Skeletal muscle tissue (tissue), 4 donors: ENCODE data around the gene SPATA21. TPM values are rescaled to one million over a fixed set of nuclear protein-coding genes. Genes with fewer than 3 reads are reported as not detected.

ENCODE experiments used
- H3K27ac ChIP-seq: one replicate; pipeline ENCODE4 v1.7.0; 2013; ENCODE audit warnings: mild to moderate bottlenecking, low read depth, low read length, inconsistent platforms
- H3K27me3 ChIP-seq, 3 donors: one replicate each; pipeline ENCODE4 v1.7.0; 2013; ENCODE audit warnings: low read length in 3 of 3; ENCODE audit not compliant: control insufficient read depth in 3 of 3, insufficient read depth in 3 of 3
- H3K36me3 ChIP-seq, 3 donors: one replicate each; pipeline ENCODE4 v1.7.0; 2013; ENCODE audit warnings: low read length in 3 of 3; ENCODE audit not compliant: control insufficient read depth in 3 of 3, insufficient read depth in 3 of 3
- H3K4me1 ChIP-seq, 3 donors: one replicate each; pipeline ENCODE4 v1.7.0; 2013; ENCODE audit warnings: low read length in 3 of 3, mild to moderate bottlenecking in 3 of 3; ENCODE audit not compliant: control insufficient read depth in 3 of 3, insufficient read depth in 3 of 3
- H3K4me3 ChIP-seq, 3 donors: one replicate each; pipeline ENCODE4 v1.7.0; 2013; ENCODE audit warnings: low read length in 3 of 3
- H3K9ac ChIP-seq, 3 donors: one replicate each; pipeline ENCODE4 v1.7.0; 2013; ENCODE audit warnings: low read length in 3 of 3, mild to moderate bottlenecking in 3 of 3, moderate library complexity in 2 of 3, low read depth in 1 of 3
- H3K9me3 ChIP-seq, 3 donors: one replicate each; pipeline ENCODE4 v1.7.0; 2013; ENCODE audit warnings: low read length in 3 of 3; ENCODE audit not compliant: control insufficient read depth in 3 of 3
- total RNA-seq: library from RNA; depleted of rRNA; stranded (reverse); fragments of >200 nt; gene quantifications from one replicate; pipeline ENCODE4 v1.2.3, GENCODE V29; 2014
- donor health status: Osteomylitis.

The SPATA21 gene
- total RNA-seq, 1 donor from 2014 or later, result not detected

DNA sequence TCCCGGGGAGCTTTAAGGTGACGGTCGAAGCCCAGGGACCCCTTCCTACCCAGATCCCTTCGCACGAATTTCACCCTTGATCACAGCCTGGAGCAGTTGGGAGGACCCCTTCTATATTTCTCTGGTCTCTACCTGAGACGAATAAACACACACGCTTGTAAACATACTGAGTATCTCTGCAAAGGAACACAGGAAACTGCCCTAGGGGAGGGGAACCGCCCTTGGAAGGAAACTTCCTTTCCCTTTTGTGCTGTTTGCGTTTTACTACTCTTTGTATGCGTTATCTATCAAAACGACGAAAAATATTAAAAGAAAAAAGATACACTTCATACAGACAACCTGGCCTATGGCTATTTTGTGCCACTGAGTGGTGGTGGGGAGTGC, 4.0 kb upstream of the SPATA21 start:
- Histone ChIP-seq H3K27ac (peak overlapping the region; percentile 82), H3K36me3 (peaks cover 17 to 25% (median 19%) of the 10 kb centered on the region in 3 donors), H3K9ac (peak overlapping the region; percentile 88 to 98 (median 95)), H3K9me3 (no peaks in the 10 kb centered on the region), H3K4me3 (peak overlapping the region; percentile 96 to 100 (median 100)), H3K4me1 (peaks cover 17 to 33% (median 20%) of the 10 kb centered on the region in 3 donors), H3K27me3 (no peaks in the 10 kb centered on the region)

GRCh38 chr1:16440470-16441281, 3.5 kb upstream of the SPATA21 start, which contains the start of gene NECAP2:
NECAP2 (plus strand) TSS chr1:16440724; CDS start chr1:16440762, 38 bp downstream.
- peaks cover 17 to 33% (median 20%) of the 10 kb centered on the region in 3 donors for H3K4me1 ChIP-seq

DNA sequence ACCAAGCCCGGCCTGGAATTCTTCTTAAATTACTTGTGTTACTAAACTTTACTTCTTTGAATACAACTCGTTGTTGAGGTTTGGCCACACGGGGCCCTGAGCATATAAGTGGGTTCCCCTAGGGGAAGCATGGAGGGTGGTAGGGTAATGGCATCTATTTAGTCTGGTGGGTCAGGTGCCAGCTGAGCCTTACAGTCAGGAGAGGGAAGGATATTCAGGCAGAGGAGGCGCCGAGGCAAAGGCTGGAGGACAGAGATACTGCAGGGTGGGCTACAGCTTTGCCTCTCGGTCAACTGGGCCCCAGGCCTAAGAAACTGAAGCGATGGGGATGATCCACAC, 2.9 kb upstream of the SPATA21 start:
- peak overlapping the region; percentile 82 for H3K27ac ChIP-seq
- H3K9me3 ChIP-seq, result no peaks in the 10 kb centered on the region
- H3K36me3 ChIP-seq, result peaks cover 11 to 18% (median 14%) of the 10 kb centered on the region in 3 donors
- H3K9ac ChIP-seq, result peak overlapping the region; percentile 82 to 98 (median 95)
- peak overlapping the region; percentile 96 to 100 (median 100) for H3K4me3 ChIP-seq
- H3K27me3 ChIP-seq, result no peaks in the 10 kb centered on the region
- H3K4me1 ChIP-seq, result peaks cover 17 to 33% (median 20%) of the 10 kb centered on the region in 3 donors

More at GRCh38 chr1:16440470-16441281, 3.5 kb upstream of the SPATA21 start, which contains the start of gene NECAP2:
- H3K9me3 ChIP-seq, result no peaks in the 10 kb centered on the region
- peak within 1 kb of the TSS; percentile 96 to 100 (median 100) for H3K4me3 ChIP-seq
- peak within 1 kb of the TSS; percentile 88 to 98 (median 95) for H3K9ac ChIP-seq
- H3K36me3 ChIP-seq, result peaks cover 15 to 22% (median 17%) of the 10 kb centered on the region in 3 donors
- peak within 1 kb of the TSS; percentile 82 for H3K27ac ChIP-seq
- no peaks in the 10 kb centered on the region for H3K27me3 ChIP-seq

GRCh38 chr1:16438924-16439323, 1.7 kb upstream of the SPATA21 start:
- no peak overlapping the region for H3K9ac ChIP-seq
- H3K9me3 ChIP-seq, result no peaks in the 10 kb centered on the region
- peaks cover 17 to 33% (median 20%) of the 10 kb centered on the region in 3 donors for H3K4me1 ChIP-seq
- no peak overlapping the region for H3K27ac ChIP-seq
- H3K27me3 ChIP-seq, result no peaks in the 10 kb centered on the region
- H3K36me3 ChIP-seq, result peaks cover 3 to 8% (median 8%) of the 10 kb centered on the region in 3 donors
- no peak overlapping the region for H3K4me3 ChIP-seq

DNA sequence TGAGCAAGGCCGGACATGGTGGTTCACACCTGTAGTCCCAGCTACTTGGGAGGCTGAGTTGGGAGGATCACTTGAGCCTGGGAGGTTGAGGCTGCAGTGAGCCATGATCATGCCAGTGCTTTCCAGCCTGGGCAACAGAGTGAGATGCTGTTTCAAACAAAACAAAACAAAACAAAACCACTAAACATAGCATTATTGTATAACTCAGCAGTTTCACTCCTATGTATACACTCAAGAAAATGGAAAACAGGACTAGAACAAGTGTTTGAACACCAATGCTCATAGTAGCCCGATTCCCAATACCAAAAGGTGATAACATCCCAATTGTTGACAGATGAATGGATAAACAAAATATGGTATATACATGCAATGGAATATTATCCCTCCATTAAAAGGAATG, 1.3 kb upstream of the SPATA21 start:
- Histone ChIP-seq H3K9ac (no peak overlapping the region), H3K27me3 (no peaks in the 10 kb centered on the region), H3K27ac (no peak overlapping the region), H3K4me3 (no peak overlapping the region), H3K36me3 (peaks cover 3 to 4% (median 4%) of the 10 kb centered on the region in 3 donors), H3K4me1 (peaks cover 17 to 29% (median 18%) of the 10 kb centered on the region in 3 donors), H3K9me3 (no peaks in the 10 kb centered on the region)

DNA sequence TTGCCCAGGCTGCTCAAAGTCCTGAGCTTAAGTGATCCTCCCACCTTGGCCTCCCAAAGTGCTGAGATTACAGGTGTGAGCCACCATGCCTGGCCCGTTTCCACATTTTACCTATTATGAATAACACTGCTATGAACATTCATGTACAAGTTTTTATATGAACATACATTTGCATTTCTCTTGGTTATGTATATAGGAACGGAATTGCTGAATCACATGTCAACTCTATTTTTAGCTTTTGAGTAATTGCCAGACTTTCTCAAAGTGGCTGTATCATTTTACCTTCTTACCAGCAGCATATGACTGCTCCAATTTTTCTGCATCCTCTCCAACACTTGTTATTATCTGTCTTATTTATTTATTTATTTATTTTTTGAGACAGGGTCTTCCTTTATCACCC, 2.7 kb downstream of the SPATA21 start:
- Histone ChIP-seq H3K27ac (no peak overlapping the region), H3K9ac (no peak overlapping the region), H3K4me3 (no peak overlapping the region), H3K9me3 (no peaks in the 10 kb centered on the region), H3K36me3 (no peaks in the 10 kb centered on the region), H3K27me3 (no peaks in the 10 kb centered on the region), H3K4me1 (no peaks in the 10 kb centered on the region)

DNA sequence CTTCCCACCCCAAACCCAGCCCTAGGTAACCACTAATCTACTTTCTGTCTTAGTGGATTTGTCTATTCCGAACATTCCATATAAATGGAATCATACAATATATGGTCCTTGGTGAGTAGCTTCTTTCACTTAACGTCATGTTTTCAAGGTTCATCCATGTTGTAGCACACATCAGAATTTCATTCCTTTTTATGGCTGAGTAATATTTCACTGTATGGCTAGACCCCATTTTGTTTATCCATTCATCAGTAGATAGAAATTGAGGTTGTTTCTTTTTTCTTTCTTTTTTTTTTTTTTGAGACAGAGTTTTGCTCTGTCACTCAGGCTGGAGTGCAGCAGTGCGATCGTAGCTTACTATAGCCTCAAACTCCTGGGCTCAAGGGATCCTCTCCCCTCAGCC, 3.2 kb downstream of the SPATA21 start:
- H3K27ac ChIP-seq, result no peak overlapping the region
- H3K36me3 ChIP-seq, result no peaks in the 10 kb centered on the region
- no peaks in the 10 kb centered on the region for H3K27me3 ChIP-seq
- no peaks in the 10 kb centered on the region for H3K4me1 ChIP-seq
- H3K9ac ChIP-seq, result no peak overlapping the region
- no peak overlapping the region for H3K4me3 ChIP-seq
- H3K9me3 ChIP-seq, result no peaks in the 10 kb centered on the region

- Histone ChIP-seq H3K4me1 (no peaks in the 10 kb centered on the region), H3K27me3 (no peaks in the 10 kb centered on the region), H3K4me3 (no peak overlapping the region), H3K36me3 (no peaks in the 10 kb centered on the region), H3K27ac (no peak overlapping the region), H3K9ac (no peak overlapping the region), H3K9me3 (no peaks in the 10 kb centered on the region)
Measured at GRCh38 chr1:16433030-16433429, 4.2 kb downstream of the SPATA21 start.

DNA sequence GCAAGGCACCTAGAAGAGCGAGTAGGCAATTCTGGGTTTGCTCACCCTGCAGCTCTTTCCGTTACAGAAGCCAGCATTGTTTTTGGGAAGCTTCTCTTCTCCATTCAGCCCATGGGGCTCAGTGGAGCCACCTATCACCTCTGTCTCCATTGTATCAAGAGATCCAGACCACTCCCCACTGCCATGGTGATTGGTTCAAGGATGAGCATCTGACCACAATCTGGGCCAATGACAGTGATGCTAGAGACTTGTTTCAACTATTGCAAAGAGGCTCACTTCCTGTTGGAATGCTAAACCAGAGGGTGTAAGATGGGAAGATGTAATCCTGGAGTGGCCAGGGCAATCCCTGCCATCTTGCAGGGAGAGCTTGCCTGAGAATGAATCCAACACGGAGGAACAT, 6.6 kb downstream of the SPATA21 start:
- H3K4me3 ChIP-seq, result no peak overlapping the region
- H3K27ac ChIP-seq, result no peak overlapping the region
- no peaks in the 10 kb centered on the region for H3K4me1 ChIP-seq
- no peak overlapping the region for H3K9ac ChIP-seq
- no peaks in the 10 kb centered on the region for H3K36me3 ChIP-seq
- H3K27me3 ChIP-seq, result no peaks in the 10 kb centered on the region
- H3K9me3 ChIP-seq, result no peaks in the 10 kb centered on the region
